Esophagus squamous epithelium (tissue), 5 donors: Measurements from ENCODE around the gene SEPTIN10. TPM values are rescaled to one million over a fixed set of nuclear protein-coding genes. Genes with fewer than 3 reads are reported as not detected.

Experiments
- DNase-seq: peaks from one replicate; lab custom pipeline; 2025; lab: John Stamatoyannopoulos, UW
- H3K27ac ChIP-seq, 4 donors: fragments of 200-600 bp; sonication (generic); one replicate each; pipeline ENCODE4 v1.5.1; 2016 to 2019; ENCODE audit warnings: mild to moderate bottlenecking in 1 of 4
- H3K27me3 ChIP-seq, 4 donors: fragments of 200-600 bp; sonication (generic); 1 replicate in 3 of 4; 2 replicates in 1 of 4; pipeline versions ENCODE4 v1.5.1 to v1.6.0; 2017 to 2021; ENCODE audit warnings: antibody characterized with exemption in 1 of 4
- H3K36me3 ChIP-seq, 3 donors: fragments of 200-600 bp; sonication (generic); one replicate each; pipeline ENCODE4 v1.5.1; 2016 to 2019
- H3K4me1 ChIP-seq, 3 donors: fragments of 200-600 bp; sonication (generic); one replicate each; pipeline ENCODE4 v1.5.1; 2017 to 2019
- H3K4me3 ChIP-seq, 4 donors: fragments of 200-600 bp; sonication (generic); 1 replicate in 3 of 4; 2 replicates in 1 of 4; pipeline ENCODE4 v1.5.1; 2016 to 2019; ENCODE audit warnings: mild to moderate bottlenecking in 2 of 4, moderate library complexity in 1 of 4
- H3K9me3 ChIP-seq, 3 donors: fragments of 200-600 bp; sonication (generic); one replicate each; pipeline ENCODE4 v1.5.1; 2016 to 2019
- CTCF ChIP-seq, 6 experiments: fragments of 450-650 bp in 4 of 6; fragments of 200-600 bp in 2 of 6; sonication (generic) in 2 of 6; IDR thresholded peaks; one replicate each; pipeline ENCODE4 v1.5.1; 2016 to 2019; ENCODE audit warnings: antibody characterized with exemption in 6 of 6, mild to moderate bottlenecking in 4 of 6, moderate library complexity in 4 of 6
- POLR2A ChIP-seq, 4 donors: fragments of 450-650 bp; IDR thresholded peaks; one replicate each; pipeline ENCODE4 v1.6.1; 2017; ENCODE audit warnings: antibody characterized with exemption in 4 of 4, mild to moderate bottlenecking in 4 of 4, moderate library complexity in 3 of 4
- WGBS, 2 donors: methylation state at CpG; one replicate each; pipeline ENCODE4 v1.1.5; 2018; 5-methylcytosine and 5-hydroxymethylcytosine counted together
- intact Hi-C: fragments of 100-400 bp; cut with DNase I; formaldehyde crosslinking; loops from one replicate; pipeline ENCODE4 v1.15.0; 2022
- total RNA-seq, 4 donors: library from RNA; depleted of rRNA; stranded (reverse); fragments of >200 nt; gene quantifications; one replicate each; pipeline ENCODE4 v1.1.0, GENCODE V29; 2016
- donor health status: DM: yes; HTN: yes; CAD: no.

Gene SEPTIN10
- total RNA-seq, 4 donors from 2014 or later = 83.6 to 132 (median 86.4) TPM

GRCh38 chr2:109527079-109527478 lies 86.7 kb downstream of the SEPTIN10 start:
- Histone ChIP-seq H3K36me3 (no peaks in the 10 kb centered on the region), H3K9me3 (no peaks in the 10 kb centered on the region), H3K27me3 (no peaks in the 10 kb centered on the region), H3K4me1 (peaks cover 0 to 20% (median 4%) of the 10 kb centered on the region in 3 donors), H3K27ac (no peak overlapping the region), H3K4me3 (no peak overlapping the region)
- intact Hi-C loops = no loop called here
- TF ChIP-seq POLR2A (IDR thresholded peaks at IDR 0.05) = no peak
- no peak for TF ChIP-seq CTCF (IDR thresholded peaks at IDR 0.05)
- WGBS, 2 donors = 91 to 95% methylated on average over 6 of the region's 6 CpGs
- DNase-seq = no peak

- Histone ChIP-seq H3K36me3 (no peaks in the 10 kb centered on the region), H3K27me3 (no peaks in the 10 kb centered on the region), H3K4me3 (no peak overlapping the region), H3K27ac (no peak overlapping the region), H3K9me3 (no peaks in the 10 kb centered on the region), H3K4me1 (peaks cover 0 to 24% (median 4%) of the 10 kb centered on the region in 3 donors)
- 78 to 86% methylated on average over 7 to 8 of the region's 11 CpGs for WGBS, 2 donors
- no peak for DNase-seq
- TF ChIP-seq CTCF (IDR thresholded peaks at IDR 0.05) (no peak), POLR2A (IDR thresholded peaks at IDR 0.05) (no peak)
- intact Hi-C loops = no loop called here
These were observed 87.3 kb downstream of the SEPTIN10 start for GRCh38 chr2:109526442-109526970.

GRCh38 chr2:109525836-109526235 lies 87.9 kb downstream of the SEPTIN10 start:
- H3K4me1 ChIP-seq = peaks cover 0 to 26% (median 7%) of the 10 kb centered on the region in 3 donors
- TF ChIP-seq CTCF (IDR thresholded peaks at IDR 0.05) (no peak), POLR2A (IDR thresholded peaks at IDR 0.05) (no peak)
- H3K27ac ChIP-seq = no peak overlapping the region
- DNase-seq = no peak
- 51 to 59% methylated on average over 2 to 4 of the region's 4 CpGs for WGBS, 2 donors
- no peaks in the 10 kb centered on the region for H3K27me3 ChIP-seq
- H3K4me3 ChIP-seq = no peak overlapping the region
- H3K36me3 ChIP-seq = no peaks in the 10 kb centered on the region
- intact Hi-C loops = no loop called here
- no peaks in the 10 kb centered on the region for H3K9me3 ChIP-seq

GRCh38 chr2:109523536-109524361 lies 90.0 kb downstream of the SEPTIN10 start:
- no peak for TF ChIP-seq CTCF (IDR thresholded peaks at IDR 0.05)
- no peak for TF ChIP-seq POLR2A (IDR thresholded peaks at IDR 0.05)
- intact Hi-C loops = no loop called here
- Histone ChIP-seq H3K4me3 (no peak overlapping the region), H3K27me3 (no peaks in the 10 kb centered on the region), H3K9me3 (no peaks in the 10 kb centered on the region), H3K36me3 (no peaks in the 10 kb centered on the region), H3K4me1 (peaks cover 0 to 21% (median 3%) of the 10 kb centered on the region in 3 donors), H3K27ac (no peak overlapping the region)
- whole genome bisulfite sequencing, 2 donors = 87 to 89% methylated on average over 3 to 6 of the region's 13 CpGs
- no peak for DNase-seq

GRCh38 chr2:109523121-109523520 lies 90.6 kb downstream of the SEPTIN10 start:
- H3K4me1 ChIP-seq = peaks cover 0 to 27% (median 3%) of the 10 kb centered on the region in 3 donors
- WGBS, 2 donors = 50 to 100% methylated on average over 2 to 3 of the region's 6 CpGs

More at GRCh38 chr2:109523121-109523520, 90.6 kb downstream of the SEPTIN10 start:
- H3K9me3 ChIP-seq = no peaks in the 10 kb centered on the region
- no peak overlapping the region for H3K27ac ChIP-seq
- no peak overlapping the region for H3K4me3 ChIP-seq
- no peaks in the 10 kb centered on the region for H3K27me3 ChIP-seq
- TF ChIP-seq CTCF (IDR thresholded peaks at IDR 0.05) = no peak
- TF ChIP-seq POLR2A (IDR thresholded peaks at IDR 0.05) = no peak
- no peak for DNase-seq
- H3K36me3 ChIP-seq = no peaks in the 10 kb centered on the region
- intact Hi-C loops = no loop called here
